Neural progenitor cell (in vitro differentiated cells): ENCODE results near the gene SNX27. TPM values are rescaled to one million over a fixed set of nuclear protein-coding genes. Genes with fewer than 3 reads are reported as not detected.

Experiments used
- DNase-seq: peaks from one replicate; pipeline ENCODE4 v3.0.0-alpha.2; 2016; ENCODE audit warnings: low spot score
- H2AFZ ChIP-seq: fragments of 200-600 bp; sonication (generic); replicated peaks from 2 replicates; pipeline ENCODE4 v1.6.1; 2016; ENCODE audit warnings: antibody characterized with exemption
- H3F3A ChIP-seq: fragments of 200-600 bp; sonication (generic); 2 replicates; pipeline ENCODE4 v1.6.1; 2016; ENCODE audit warnings: antibody characterized with exemption, low read depth
- H3K27ac ChIP-seq: fragments of 200-600 bp; sonication (generic); 2 replicates; pipeline ENCODE4 v1.5.1; 2016; ENCODE audit warnings: mild to moderate bottlenecking
- H3K27me3 ChIP-seq: fragments of 200-600 bp; sonication (generic); 2 replicates; pipeline ENCODE4 v1.6.1; 2016; ENCODE audit warnings: mild to moderate bottlenecking, moderate library complexity
- H3K36me3 ChIP-seq: fragments of 200-600 bp; sonication (generic); 2 replicates; pipeline ENCODE4 v1.5.1; 2016
- H3K4me1 ChIP-seq: fragments of 200-600 bp; sonication (generic); 2 replicates; pipeline ENCODE4 v1.6.1; 2016; ENCODE audit warnings: mixed run types
- H3K4me2 ChIP-seq: fragments of 200-600 bp; sonication (generic); 2 replicates; pipeline ENCODE4 v1.6.1; 2016
- H3K4me3 ChIP-seq: fragments of 200-600 bp; sonication (generic); 2 replicates; pipeline ENCODE4 v1.5.1; 2016
- H3K79me2 ChIP-seq: fragments of 200-600 bp; sonication (generic); 2 replicates; pipeline ENCODE4 v1.6.1; 2016; ENCODE audit warnings: low read depth
- H3K9ac ChIP-seq: fragments of 200-600 bp; sonication (generic); 2 replicates; pipeline ENCODE4 v1.6.1; 2016
- H3K9me3 ChIP-seq: fragments of 200-600 bp; sonication (generic); 2 replicates; pipeline ENCODE4 v1.5.1; 2016; ENCODE audit warnings: low read depth
- H4K20me1 ChIP-seq: fragments of 200-600 bp; sonication (generic); 2 replicates; pipeline ENCODE4 v1.6.1; 2016; ENCODE audit warnings: low read depth
- H3K27ac Mint-ChIP-seq: 3 replicates; pipeline ENCODE4 v1.8.0; 2021; ENCODE audit warnings: mixed read lengths
- H3K27me3 Mint-ChIP-seq: 2 replicates; pipeline ENCODE4 v1.8.0; 2022; ENCODE audit warnings: low read depth, mild to moderate bottlenecking, inconsistent platforms, moderate library complexity, mixed read lengths; ENCODE audit not compliant: insufficient read depth
- H3K36me3 Mint-ChIP-seq: 3 replicates; pipeline ENCODE4 v1.8.0; 2021; ENCODE audit warnings: mixed read lengths
- H3K4me1 Mint-ChIP-seq: 3 replicates; pipeline ENCODE4 v1.8.0; 2021; ENCODE audit warnings: mixed read lengths
- H3K4me3 Mint-ChIP-seq: 3 replicates; pipeline ENCODE4 v1.8.0; 2021; ENCODE audit warnings: mild to moderate bottlenecking, moderate library complexity, mixed read lengths
- H3K9me3 Mint-ChIP-seq: 3 replicates; pipeline ENCODE4 v1.8.0; 2020; ENCODE audit warnings: mixed read lengths
- EZH2 ChIP-seq: fragments of 200-600 bp; sonication (generic); IDR thresholded peaks from 2 replicates; pipeline ENCODE4 v1.6.1; 2017; ENCODE audit warnings: antibody characterized with exemption, mild to moderate bottlenecking, moderate library complexity
- EZH2phosphoT487 ChIP-seq: fragments of 200-600 bp; sonication (generic); IDR thresholded peaks from 2 replicates; pipeline ENCODE4 v1.6.1; 2017; ENCODE audit warnings: antibody characterized with exemption
- total RNA-seq: library from RNA; depleted of rRNA; stranded (reverse); fragments of >200 nt; gene quantifications from 2 replicates; pipeline ENCODE4 v1.2.3, GENCODE V29; 2015; ENCODE audit warnings: low replicate concordance
- TF ChIP-seq, protein P1 (sequence below): fragments of 200-600 bp; sonication (generic); IDR thresholded peaks from 2 replicates; pipeline ENCODE4 v1.5.1; 2017; ENCODE audit warnings: antibody characterized with exemption, mild to moderate bottlenecking

The SNX27 gene
- total RNA-seq, 1 donor from 2014 or later, result 34.1 TPM

DNA sequence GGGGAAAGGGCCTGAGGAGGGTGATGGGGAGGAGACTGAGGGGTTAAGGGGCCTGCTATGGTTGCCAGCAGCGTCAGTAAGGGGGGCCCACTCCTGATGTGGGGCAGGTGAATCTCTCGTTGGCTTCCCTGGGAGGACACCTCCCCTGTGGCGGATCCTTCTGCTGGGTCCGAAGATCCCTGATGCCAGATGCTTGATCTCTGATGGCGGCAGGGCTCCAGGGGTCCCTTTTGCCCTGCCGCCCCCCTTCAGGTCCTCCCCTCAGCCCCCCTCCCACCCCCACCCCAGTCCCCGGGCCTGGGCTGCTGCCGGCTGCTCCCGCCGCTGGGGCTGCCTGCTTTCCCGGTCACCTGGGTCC lies 104.5 kb downstream of the SNX27 start:
- Mint-ChIP-seq H3K27ac (no peak overlapping the region), H3K36me3 (no peaks in the 10 kb centered on the region), H3K4me1 (peaks cover 62% of the 10 kb centered on the region), H3K27me3 (peaks cover 48% of the 10 kb centered on the region), H3K4me3 (peak overlapping the region; percentile 87), H3K9me3 (no peaks in the 10 kb centered on the region)
- Histone ChIP-seq H3K9me3 (no peaks in the 10 kb centered on the region), H2AFZ (no peak overlapping the region), H3F3A (peaks cover 31% of the 10 kb centered on the region), H3K36me3 (no peaks in the 10 kb centered on the region), H3K27me3 (peaks cover 43% of the 10 kb centered on the region), H3K4me2 (peak overlapping the region; percentile 92), H3K27ac (no peak overlapping the region), H3K4me3 (peak overlapping the region; percentile 48), H3K4me1 (peaks cover 28% of the 10 kb centered on the region), H4K20me1 (peaks cover 15% of the 10 kb centered on the region), H3K79me2 (no peaks in the 10 kb centered on the region), H3K9ac (no peak overlapping the region)
- no peak for DNase-seq
- no peak for TF ChIP-seq EZH2
- no peak for TF ChIP-seq EZH2phosphoT487
- TF ChIP-seq, protein P1, sequence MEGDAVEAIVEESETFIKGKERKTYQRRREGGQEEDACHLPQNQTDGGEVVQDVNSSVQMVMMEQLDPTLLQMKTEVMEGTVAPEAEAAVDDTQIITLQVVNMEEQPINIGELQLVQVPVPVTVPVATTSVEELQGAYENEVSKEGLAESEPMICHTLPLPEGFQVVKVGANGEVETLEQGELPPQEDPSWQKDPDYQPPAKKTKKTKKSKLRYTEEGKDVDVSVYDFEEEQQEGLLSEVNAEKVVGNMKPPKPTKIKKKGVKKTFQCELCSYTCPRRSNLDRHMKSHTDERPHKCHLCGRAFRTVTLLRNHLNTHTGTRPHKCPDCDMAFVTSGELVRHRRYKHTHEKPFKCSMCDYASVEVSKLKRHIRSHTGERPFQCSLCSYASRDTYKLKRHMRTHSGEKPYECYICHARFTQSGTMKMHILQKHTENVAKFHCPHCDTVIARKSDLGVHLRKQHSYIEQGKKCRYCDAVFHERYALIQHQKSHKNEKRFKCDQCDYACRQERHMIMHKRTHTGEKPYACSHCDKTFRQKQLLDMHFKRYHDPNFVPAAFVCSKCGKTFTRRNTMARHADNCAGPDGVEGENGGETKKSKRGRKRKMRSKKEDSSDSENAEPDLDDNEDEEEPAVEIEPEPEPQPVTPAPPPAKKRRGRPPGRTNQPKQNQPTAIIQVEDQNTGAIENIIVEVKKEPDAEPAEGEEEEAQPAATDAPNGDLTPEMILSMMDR, result no peak

DNA sequence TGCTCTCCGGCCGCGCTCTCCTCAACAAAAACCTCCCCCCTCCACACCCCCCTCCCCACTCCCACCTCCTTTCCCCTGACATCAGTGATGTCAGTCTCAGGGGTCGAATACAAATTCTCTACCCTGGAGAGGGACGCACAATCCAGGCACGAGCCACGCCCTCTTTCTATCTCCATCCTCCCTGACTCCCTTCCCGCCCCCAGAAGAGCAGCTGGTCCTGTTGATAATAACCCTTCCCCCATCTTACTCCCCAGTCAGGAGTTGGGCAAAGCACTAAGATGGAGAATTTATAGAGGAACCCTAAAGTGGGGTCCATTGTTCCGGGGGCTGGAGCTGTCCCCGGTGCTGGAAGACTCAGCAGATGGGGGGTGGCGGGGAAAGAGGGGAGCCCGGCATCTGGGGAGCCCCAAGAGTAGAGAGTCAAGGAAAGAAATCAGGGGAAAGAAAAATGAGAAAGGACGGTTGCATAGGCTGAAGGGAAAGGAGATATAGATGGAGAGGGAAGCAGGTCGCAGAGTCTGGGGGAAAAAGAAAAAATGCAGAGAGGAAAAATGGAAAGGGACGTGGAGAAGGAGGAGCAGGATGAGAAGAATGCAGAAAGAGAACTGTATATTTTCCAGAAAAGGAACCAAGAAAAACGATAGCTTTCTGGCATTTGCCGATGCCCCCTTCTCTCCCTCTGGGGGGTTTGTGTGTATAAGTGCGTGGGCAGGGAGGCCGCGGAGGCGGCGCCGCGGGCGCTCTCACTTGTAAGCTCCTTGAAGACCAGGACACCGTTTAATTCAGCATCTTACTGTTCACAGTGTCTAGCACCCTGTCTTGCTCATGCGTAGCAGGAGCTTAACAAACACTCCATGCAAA lies 105.2 kb downstream of the SNX27 start, which contains the start of gene CELF3:
Gene CELF3 (minus strand): TSS at position 33 of the 861 bp plus-strand sequence. CDS start 783 bp downstream, outside the sequence.
- H4K20me1 ChIP-seq, result peaks cover 20% of the 10 kb centered on the region
- no peak within 1 kb of the TSS for H2AFZ ChIP-seq
- peak; percentile 83 for DNase-seq
- TF ChIP-seq, protein P1, result no peak
- TF ChIP-seq EZH2, result peak; percentile 41
- Mint-ChIP-seq H3K36me3 (no peaks in the 10 kb centered on the region), H3K4me1 (peaks cover 62% of the 10 kb centered on the region), H3K4me3 (peak within 1 kb of the TSS; percentile 91), H3K9me3 (no peaks in the 10 kb centered on the region), H3K27ac (peak within 1 kb of the TSS; percentile 99), H3K27me3 (peaks cover 50% of the 10 kb centered on the region)
- H3K79me2 ChIP-seq, result no peaks in the 10 kb centered on the region
- peak within 1 kb of the TSS; percentile 92 for H3K4me2 ChIP-seq
- no peak within 1 kb of the TSS for H3K9ac ChIP-seq
- peaks cover 31% of the 10 kb centered on the region for H3F3A ChIP-seq
- no peaks in the 10 kb centered on the region for H3K36me3 ChIP-seq
- H3K9me3 ChIP-seq, result no peaks in the 10 kb centered on the region
- peak within 1 kb of the TSS; percentile 48 for H3K4me3 ChIP-seq
- H3K27ac ChIP-seq, result peak within 1 kb of the TSS; percentile 95
- peaks cover 49% of the 10 kb centered on the region for H3K27me3 ChIP-seq
- peaks cover 32% of the 10 kb centered on the region for H3K4me1 ChIP-seq

DNA sequence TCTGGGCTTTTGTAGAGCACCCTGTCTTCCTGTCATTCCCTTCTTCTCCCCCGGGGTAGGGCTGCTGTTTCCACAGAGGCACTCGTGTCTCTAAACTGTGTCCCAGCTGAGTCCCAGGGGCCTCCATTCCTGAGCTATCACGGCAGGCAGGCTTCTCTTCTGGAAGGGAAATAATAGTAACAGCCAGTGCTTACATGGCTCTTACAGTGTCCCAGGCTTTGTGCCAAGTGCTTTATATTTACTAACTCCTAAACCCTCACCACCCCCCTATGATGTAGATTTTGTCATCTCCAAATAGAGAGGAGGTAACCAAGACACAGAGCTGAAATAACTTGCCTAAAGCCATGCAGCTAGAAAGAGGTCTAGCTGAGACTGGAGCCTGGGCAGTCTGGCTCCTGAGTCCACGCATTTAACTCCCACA lies 106.2 kb downstream of the SNX27 start:
- H3K4me2 ChIP-seq, result no peak overlapping the region
- Mint-ChIP-seq H3K4me1 (peaks cover 58% of the 10 kb centered on the region), H3K27ac (no peak overlapping the region), H3K36me3 (no peaks in the 10 kb centered on the region), H3K9me3 (no peaks in the 10 kb centered on the region), H3K4me3 (peak overlapping the region; percentile 91), H3K27me3 (peaks cover 57% of the 10 kb centered on the region)
- H3K4me1 ChIP-seq, result peaks cover 34% of the 10 kb centered on the region
- H3K79me2 ChIP-seq, result no peaks in the 10 kb centered on the region
- H3K9ac ChIP-seq, result no peak overlapping the region
- no peak for DNase-seq
- H4K20me1 ChIP-seq, result peaks cover 21% of the 10 kb centered on the region
- H2AFZ ChIP-seq, result no peak overlapping the region
- no peak overlapping the region for H3K27ac ChIP-seq
- TF ChIP-seq EZH2 (no peak), EZH2phosphoT487 (no peak)
- H3K27me3 ChIP-seq, result peaks cover 59% of the 10 kb centered on the region
- no peaks in the 10 kb centered on the region for H3K9me3 ChIP-seq
- peaks cover 31% of the 10 kb centered on the region for H3F3A ChIP-seq
- H3K36me3 ChIP-seq, result no peaks in the 10 kb centered on the region
- H3K4me3 ChIP-seq, result no peak overlapping the region

DNA sequence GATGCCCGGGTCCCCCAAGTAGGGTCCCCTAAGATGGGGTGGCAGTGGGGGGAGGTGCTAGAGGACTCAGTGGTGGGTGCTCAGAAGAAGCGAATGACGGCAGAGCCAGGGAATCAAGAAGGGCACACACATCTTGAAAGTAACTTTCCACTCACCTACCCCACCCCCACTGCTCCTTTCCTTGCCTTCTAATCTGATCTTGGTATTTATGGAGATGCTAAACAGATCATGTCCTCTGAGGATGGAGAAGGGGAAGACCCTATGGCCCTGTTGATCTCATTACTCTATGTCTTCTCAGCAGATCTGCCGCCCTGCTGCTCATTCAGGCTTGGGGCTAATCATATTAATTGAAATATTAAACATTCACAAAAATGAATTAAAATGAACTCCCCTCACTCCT lies 106.8 kb downstream of the SNX27 start:
- Histone ChIP-seq H3F3A (peaks cover 31% of the 10 kb centered on the region), H3K79me2 (no peaks in the 10 kb centered on the region), H3K4me1 (peaks cover 34% of the 10 kb centered on the region), H4K20me1 (peaks cover 21% of the 10 kb centered on the region), H3K27me3 (peaks cover 65% of the 10 kb centered on the region), H3K4me3 (no peak overlapping the region), H3K9me3 (no peaks in the 10 kb centered on the region), H3K4me2 (no peak overlapping the region), H3K27ac (no peak overlapping the region), H3K36me3 (no peaks in the 10 kb centered on the region), H3K9ac (no peak overlapping the region), H2AFZ (no peak overlapping the region)
- no peaks in the 10 kb centered on the region for H3K9me3 Mint-ChIP-seq
- no peak for DNase-seq
- peaks cover 53% of the 10 kb centered on the region for H3K27me3 Mint-ChIP-seq
- TF ChIP-seq EZH2 (no peak), EZH2phosphoT487 (no peak)
- TF ChIP-seq, protein P1, result no peak
- peak overlapping the region; percentile 24 for H3K4me3 Mint-ChIP-seq
- H3K4me1 Mint-ChIP-seq, result peaks cover 56% of the 10 kb centered on the region
- H3K27ac Mint-ChIP-seq, result no peak overlapping the region
- no peaks in the 10 kb centered on the region for H3K36me3 Mint-ChIP-seq
